ENCODE data around the gene CA10.

The CA10 gene

DNA sequence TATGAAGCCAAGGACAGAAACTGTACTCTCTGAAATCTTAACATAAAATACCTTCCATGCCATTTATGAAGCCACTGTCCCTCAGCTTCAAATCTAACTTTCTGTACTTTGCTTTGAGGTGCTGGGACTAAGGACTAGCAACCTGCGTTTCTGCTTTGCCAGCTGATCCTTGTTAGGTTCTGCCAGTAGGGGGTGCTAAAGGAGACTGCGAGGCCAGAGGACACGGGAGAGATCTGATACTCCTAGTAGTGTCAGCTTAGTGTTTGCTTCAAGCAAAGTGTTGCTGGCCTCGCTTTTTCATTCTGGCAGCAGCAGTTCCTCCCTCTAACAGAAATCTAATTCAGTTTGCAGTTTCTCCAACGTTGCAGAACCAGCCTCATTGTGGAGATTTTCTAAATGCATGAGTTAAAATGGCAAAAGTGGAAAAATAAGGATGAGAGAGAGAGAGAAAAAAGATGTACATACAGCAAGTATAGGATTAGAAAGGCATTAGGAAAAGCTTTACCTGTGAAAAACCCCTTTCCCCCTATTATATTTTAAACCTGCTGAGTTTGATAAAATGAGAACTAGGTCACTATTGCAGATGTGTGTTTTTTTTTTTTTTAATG is 297.5 kb downstream of the CA10 start:
- peak; percentile 17 for DNase-seq (ENCODE audit: low spot score)

DNA sequence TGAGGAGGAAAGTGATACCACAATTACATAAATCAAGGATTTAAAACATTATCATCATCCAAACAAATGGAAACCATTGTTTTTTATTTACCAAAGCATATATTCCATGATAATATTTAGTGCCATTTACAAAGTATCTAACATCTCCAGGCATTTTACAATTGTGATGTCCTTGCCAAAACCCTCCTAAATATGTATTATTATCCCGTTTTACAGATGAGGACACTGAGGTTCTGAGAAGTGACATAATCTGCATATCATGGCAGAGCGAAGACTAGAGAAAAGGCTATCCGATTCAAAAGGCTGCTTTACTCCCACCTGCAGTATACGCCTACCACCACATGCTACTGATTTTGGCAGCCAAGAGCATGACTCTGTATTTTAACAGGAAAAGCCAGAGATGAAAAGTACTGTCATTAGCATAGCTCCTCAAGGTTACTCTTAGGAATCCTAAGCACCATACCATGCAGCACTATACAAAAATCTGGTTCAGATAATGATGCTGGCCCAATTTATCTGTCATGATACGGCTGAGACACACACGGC is 301.4 kb downstream of the CA10 start:
- DNase-seq (ENCODE audit: low spot score): no peak

GRCh38 chr17:51855806-51856205 is 302.7 kb downstream of the CA10 start:
- no peak for DNase-seq (ENCODE audit: low spot score)

DNA sequence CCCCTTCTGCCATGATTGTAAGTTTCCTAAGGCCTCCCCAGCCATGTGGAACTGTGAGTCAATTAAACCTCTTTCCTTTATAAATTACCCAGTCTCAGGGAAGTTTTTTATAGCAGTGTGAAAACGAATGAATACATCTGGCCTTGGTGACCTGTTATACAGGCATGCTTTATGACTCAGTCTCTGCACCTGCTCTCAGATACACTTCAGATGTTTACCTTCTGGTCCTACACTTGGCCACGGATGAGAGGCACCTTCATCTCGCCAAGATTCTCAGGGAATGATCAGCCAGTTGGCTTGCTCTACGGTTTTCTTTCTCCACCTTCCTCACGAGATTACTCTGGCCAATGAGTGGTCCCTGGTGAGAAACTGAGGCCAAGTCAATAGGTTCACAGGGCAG is 304.7 kb downstream of the CA10 start:
- no peak for DNase-seq (ENCODE audit: low spot score)

DNA sequence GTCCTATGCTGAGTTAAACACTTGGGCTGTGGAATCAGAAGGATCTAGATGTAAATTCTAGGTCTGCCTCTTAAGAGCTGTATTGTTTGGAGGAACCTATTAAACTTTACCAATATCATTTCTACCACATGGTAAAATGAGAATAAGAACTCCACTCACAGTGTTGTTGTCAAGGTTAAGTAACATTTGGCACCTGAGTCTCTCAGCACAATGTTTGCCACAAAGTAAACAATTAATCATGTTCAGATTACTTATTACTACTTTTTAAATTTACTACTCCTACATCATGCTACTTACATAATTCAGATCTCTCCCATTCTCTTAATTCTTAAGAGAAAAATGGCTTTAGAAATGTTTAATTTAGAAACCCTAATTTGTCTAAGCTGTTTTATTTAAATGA is 305.9 kb downstream of the CA10 start:
- DNase-seq (ENCODE audit: low spot score): no peak

DNA sequence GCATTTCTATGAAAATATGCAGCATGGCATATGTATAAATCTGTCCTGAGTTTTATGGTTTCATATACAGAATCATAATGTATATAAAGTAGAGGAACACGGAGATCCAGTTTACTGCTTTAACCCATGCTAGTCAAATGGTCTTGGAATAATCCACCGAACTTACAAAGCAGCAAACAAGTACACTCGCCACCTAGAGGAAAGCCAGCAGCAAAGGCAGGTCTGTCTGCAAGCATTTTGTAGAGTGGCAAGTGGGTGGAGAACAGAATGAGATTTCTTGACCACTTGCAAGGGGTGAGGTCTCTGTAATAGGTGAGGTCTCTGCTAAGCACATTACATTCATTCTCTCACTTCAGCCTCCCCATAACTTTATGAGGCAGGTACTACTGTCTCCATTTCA is 308.3 kb downstream of the CA10 start:
- DNase-seq (ENCODE audit: low spot score): no peak

DNA sequence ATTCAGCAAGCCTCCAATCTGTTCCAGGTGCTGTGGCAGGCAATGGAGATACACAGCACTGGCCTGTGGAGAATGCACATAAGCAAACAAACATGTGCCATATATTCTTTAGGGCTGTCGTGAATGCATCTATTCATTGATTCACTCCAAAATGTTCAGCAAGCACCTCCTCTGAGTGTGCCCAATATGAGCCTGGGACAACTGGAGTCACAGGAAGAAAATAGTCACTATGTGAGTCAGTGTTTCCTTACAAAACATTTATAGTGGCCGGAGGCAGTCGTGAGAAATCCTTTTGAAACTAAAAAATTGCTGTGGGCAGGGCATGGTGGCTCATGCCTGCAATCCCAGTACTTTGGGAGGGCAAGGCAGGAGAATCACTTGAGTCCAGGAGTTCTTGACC is 310.1 kb downstream of the CA10 start:
- DNase-seq (ENCODE audit: low spot score): no peak

- DNase-seq (ENCODE audit: low spot score): no peak
Measured at GRCh38 chr17:51846566-51846965, 311.9 kb downstream of the CA10 start.

DNA sequence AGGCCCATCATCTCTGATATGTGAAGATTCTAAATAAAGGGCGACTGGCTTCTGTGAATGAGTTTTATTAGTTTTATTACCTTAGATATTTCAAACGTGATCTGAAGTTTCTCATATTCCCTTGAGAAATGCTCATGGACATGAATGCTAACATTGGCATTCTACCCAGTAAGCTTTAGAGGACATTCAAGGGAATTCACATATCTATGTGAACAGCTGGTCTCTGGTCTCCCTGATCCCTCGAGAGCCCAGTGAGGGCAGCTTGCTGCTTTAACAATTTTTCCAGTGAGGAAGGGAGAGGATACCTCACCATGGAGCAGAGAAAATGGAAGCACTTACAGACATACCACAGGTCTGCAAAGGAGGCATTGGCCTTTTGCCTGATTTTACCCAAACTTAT is 312.7 kb downstream of the CA10 start:
- no peak for DNase-seq (ENCODE audit: low spot score)

DNA sequence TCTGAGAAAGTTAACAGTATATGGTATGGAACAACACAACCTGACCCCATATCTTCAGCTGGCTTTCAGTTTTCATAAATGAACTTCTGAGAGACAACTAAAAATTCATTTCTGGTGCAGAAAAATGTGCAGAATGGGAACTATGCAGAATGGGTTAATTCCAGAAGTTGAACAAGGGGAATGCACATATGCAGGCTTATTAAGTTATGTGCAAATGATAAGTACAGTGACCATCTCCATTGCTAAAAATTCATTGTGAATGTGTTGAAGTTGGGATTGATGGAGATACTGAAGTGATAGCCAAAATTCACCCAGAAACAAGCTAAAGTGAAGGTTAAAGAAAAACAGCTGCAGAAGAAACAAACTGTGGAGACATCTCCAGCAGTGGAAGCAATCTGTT is 315.8 kb downstream of the CA10 start:
- DNase-seq (ENCODE audit: low spot score): no peak

DNA sequence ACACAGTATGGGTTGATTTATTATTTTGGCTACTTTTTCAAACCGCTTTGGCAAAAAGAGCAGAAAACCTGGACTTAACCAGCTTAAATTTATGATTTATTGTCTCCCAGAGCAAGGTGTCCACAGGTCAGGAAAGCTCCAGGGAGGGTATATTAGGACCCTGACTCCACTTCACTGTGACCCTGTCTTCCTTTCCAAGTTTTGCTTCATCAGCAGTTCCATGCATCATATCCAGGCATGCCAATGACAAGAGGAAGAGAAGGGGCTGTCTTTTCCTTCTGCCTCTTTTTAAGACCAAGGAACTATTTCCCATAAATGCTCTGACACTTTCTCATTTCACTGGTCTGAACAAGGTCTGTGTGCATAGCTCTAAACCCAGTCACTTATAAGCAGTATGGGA is 316.8 kb downstream of the CA10 start:
- no peak for DNase-seq (ENCODE audit: low spot score)

DNA sequence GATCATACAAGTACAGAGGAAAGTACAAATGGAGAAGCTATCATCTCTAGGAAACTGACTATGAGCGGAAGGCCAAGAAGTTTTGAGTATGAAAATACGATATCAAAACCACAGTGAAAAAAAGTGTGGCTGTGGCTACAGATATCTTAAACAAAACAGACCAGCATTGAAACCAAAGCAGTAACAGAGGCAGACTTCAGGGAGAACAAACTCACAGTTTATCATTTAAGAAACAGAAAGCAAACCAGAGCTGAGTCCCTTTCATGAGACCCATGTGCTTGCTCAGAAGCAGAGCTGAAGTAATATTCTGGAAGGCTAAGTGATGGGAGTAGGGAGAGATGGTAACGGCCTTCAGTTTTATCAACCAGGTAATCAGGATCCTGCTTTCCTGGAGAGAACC is 317.8 kb downstream of the CA10 start:
- no peak for DNase-seq (ENCODE audit: low spot score)

- no peak for DNase-seq (ENCODE audit: low spot score)
Measured at GRCh38 chr17:51833620-51834019, 324.9 kb downstream of the CA10 start.

DNA sequence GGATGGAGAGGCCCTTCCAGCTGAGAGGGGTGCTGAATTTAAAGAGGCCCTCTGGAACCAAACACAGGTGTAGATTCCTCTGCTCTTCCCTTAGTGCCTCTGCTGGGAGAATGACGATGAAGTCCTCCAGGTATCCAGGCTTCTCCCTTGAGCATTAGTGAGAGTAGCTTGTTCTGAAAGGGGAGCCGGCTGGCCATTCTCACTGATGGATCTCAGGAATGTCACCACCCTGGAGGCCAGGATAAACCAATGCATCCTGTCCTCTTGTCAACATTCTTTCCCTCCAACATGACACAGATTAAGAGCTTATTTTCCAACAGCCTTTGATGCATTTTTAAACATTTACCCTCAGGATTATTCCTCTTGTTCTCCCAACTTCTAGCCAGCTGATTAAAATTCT is 325.5 kb downstream of the CA10 start:
- DNase-seq (ENCODE audit: low spot score): no peak

- DNase-seq (ENCODE audit: low spot score): no peak
Measured at GRCh38 chr17:51830886-51831285, 327.6 kb downstream of the CA10 start.

GRCh38 chr17:51830451-51830850 is 328.1 kb downstream of the CA10 start:
- no peak for DNase-seq (ENCODE audit: low spot score)

DNA sequence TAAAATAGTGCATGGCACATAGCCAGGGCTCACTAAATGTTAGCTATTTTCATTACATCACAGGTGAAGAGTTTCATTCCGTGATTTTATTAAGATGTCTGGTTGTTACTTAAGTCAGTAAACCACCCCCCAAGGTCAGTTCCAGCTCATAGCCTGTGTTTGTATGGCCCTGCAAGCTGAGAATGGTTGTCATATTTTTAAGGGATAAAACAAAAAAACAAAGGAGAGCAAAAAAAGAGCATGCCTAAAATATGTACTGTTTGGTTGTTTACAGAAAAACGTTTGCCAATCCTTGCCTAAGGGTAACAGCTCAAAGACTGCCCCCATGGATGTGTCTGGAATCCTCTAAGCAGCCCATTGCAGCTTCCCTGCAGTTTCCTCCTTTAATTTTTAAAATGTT is 329.6 kb downstream of the CA10 start:
- DNase-seq (ENCODE audit: low spot score): no peak

GRCh38 chr17:51827140-51827539 is 331.4 kb downstream of the CA10 start:
- no peak for DNase-seq (ENCODE audit: low spot score)

DNA sequence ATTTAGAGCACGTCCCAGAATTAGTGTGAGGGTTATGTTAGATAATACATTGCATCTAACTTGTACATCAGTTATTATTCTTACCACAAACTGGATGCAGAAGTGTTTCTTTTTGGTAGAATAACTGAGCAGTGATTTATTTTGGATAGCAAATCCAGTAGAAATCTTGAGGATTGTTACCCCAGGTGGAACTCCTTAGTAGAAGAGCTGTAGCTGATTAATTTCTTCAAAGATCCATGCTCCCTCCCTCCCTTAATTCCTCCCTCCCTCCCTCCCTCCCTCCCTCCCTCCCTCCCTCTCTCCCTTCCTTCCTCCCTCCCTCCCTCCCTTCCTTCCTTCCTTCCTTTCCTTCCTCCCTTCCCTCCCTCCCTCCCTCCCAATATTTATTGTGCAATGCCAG is 337.7 kb downstream of the CA10 start:
- no peak for DNase-seq (ENCODE audit: low spot score)

DNA sequence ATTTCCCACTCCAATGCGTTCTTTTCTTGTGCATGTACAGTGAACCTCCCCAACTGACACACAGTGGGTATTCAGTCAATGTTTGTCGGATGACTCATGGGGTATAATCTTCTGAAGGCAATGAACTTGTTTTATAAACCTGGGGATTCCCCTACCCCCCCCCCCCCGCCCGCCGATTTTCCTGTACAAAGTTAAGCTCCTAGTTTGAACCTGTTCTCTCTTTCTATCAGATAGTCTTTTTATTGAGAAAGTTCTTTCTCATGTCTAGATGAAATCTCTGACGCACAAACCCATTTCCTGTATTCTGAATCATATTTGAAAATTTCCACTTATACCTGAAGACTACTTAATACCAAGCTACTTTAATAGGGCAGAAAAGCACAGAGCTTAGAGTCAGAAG is 338.3 kb downstream of the CA10 start:
- no peak for DNase-seq (ENCODE audit: low spot score)

DNA sequence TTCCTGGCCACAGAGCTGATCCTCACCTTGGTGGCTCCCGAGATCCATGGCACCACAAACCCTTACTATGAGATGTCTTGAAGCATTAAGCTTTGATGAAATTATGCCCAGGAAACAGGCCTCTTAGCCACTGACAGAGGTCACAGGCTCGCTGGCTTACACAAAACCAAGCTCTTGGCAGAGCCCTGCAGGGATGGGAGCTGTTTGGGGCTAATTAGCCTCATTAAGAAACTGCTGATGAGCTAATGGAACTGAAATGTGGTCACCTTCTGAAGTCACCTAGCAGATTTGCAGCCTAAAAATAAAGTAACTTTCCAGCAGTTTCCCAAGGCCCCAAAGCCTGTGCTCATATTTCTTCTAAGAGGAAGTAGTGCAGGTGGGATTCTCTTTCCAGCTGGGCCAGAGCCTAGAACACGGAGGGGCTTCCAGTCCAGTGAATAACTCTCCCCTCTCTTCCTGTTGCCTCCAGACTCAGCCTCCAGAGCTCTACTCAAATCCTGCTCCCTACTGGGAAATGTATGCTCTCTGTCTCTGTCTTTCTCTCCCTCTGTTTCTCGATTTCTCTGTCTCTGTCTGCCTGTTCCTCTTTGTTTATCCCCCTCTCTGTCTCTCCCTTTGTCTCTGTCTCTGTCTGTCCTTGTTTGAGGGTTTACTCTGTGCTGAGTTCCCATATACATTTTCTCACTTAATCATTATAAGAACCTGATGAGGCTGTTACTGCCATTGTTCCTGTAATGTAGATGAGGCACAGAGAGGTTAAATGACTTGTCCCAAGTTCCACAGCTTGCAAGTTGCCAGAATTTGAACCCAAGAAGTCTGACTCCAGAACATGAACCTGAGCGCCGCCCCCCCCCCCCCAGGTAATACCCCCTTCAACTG is 338.9 kb downstream of the CA10 start:
- no peak for DNase-seq (ENCODE audit: low spot score)

GRCh38 chr17:51818777-51819176 is 339.7 kb downstream of the CA10 start:
- DNase-seq (ENCODE audit: low spot score): no peak

DNA sequence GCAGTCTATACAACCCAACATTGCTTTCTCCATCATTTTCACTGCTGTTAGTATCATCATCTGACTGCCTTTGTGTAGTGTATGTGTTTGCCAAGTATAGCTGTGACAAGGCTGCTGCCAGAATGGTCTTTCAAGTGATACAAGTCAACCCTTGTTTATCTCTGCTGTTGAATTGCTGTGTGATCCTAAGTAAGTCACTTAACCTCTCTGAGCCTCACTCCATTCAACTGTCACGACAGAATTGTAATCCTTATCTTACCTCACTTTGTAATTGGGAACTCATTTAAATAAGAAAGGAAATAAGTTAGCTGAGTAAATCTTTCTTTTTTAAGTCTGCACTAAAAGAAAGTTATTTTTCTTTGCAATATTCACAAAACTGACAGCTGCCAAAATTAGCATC is 340.6 kb downstream of the CA10 start:
- no peak for DNase-seq (ENCODE audit: low spot score)

DNA sequence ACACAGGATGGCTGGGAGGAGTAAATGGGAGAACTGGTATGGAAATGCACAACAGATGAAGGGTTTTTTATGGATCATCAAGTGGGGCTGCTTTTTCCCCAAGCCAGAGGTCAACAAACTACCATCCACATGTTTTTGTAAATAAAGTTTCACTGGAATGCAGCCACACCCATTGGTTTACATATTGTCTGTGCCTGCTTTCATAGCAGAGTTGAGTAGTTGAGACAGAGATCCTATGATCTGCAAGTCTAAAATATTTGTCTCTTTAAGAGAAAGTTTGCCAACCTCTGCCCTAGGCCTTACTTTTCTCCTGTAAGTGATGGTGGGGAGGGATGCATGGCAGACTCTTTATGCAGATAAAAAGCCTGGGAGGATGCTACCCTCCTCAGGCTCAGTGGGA is 341.4 kb downstream of the CA10 start:
- DNase-seq (ENCODE audit: low spot score): no peak

All from HuH-7.5 (cell line).